Keratinocyte (primary cell): ENCODE results near the gene DGAT2L6. TPM values are rescaled to one million over a fixed set of nuclear protein-coding genes. Genes with fewer than 3 reads are reported as not detected.

Experiments used
- DNase-seq: peaks from one replicate; pipeline ENCODE4 v3.0.0-alpha.2; 2011; ENCODE audit warnings: low read depth, missing footprints, low spot score
- FAIRE-seq: peaks from 2 replicates; lab custom pipeline; 2011; peaks lifted over from hg19 to GRCh38; lab: Jason Lieb, UNC
- H2AFZ ChIP-seq: 2 replicates; pipeline ENCODE4 v1.6.0; 2012; ENCODE audit warnings: low read length, control low read depth, inconsistent platforms; ENCODE audit not compliant: control insufficient read depth
- H3K27ac ChIP-seq: 2 replicates; pipeline ENCODE4 v1.5.1; 2011; ENCODE audit warnings: low read length; ENCODE audit not compliant: control insufficient read depth, insufficient read depth
- H3K27me3 ChIP-seq: 3 replicates; pipeline ENCODE4 v1.6.0; 2011; ENCODE audit warnings: low read length; ENCODE audit not compliant: control insufficient read depth, insufficient read depth; ENCODE audit errors: extremely low read depth
- H3K36me3 ChIP-seq, 2 experiments: 2 replicates in 1 of 2; 3 replicates in 1 of 2; pipeline ENCODE4 v1.5.1; 2011; ENCODE audit warnings: low read length in 2 of 2, mild to moderate bottlenecking in 1 of 2; ENCODE audit not compliant: control insufficient read depth in 2 of 2, insufficient read depth in 2 of 2; ENCODE audit errors: extremely low read depth in 1 of 2
- H3K4me1 ChIP-seq: 3 replicates; pipeline ENCODE4 v1.5.1; 2011; ENCODE audit warnings: low read length; ENCODE audit not compliant: control insufficient read depth, insufficient read depth; ENCODE audit errors: extremely low read depth
- H3K4me2 ChIP-seq: 3 replicates; pipeline ENCODE4 v1.6.0; 2011; ENCODE audit warnings: low read depth, low read length; ENCODE audit not compliant: control insufficient read depth, insufficient read depth; ENCODE audit errors: extremely low read depth
- H3K4me3 ChIP-seq, 3 experiments: fragments of 200-600 bp in 1 of 3; sonication (generic) in 1 of 3; 2 replicates in 2 of 3; 3 replicates in 1 of 3; pipeline ENCODE4 v1.5.1; 2011 to 2016; ENCODE audit warnings: low read length in 3 of 3, mild to moderate bottlenecking in 3 of 3, control low read depth in 2 of 3, inconsistent platforms in 1 of 3, low read depth in 1 of 3, mixed read lengths in 1 of 3, mixed run types in 1 of 3, moderate library complexity in 1 of 3; ENCODE audit not compliant: control insufficient read depth in 2 of 3, insufficient read depth in 2 of 3; ENCODE audit errors: extremely low read depth in 1 of 3
- H3K79me2 ChIP-seq: 2 replicates; pipeline ENCODE4 v1.6.0; 2012; ENCODE audit warnings: low read length; ENCODE audit not compliant: control insufficient read depth, insufficient read depth
- H3K9ac ChIP-seq: 3 replicates; pipeline ENCODE4 v1.6.0; 2011; ENCODE audit warnings: low read length; ENCODE audit not compliant: control insufficient read depth, insufficient read depth; ENCODE audit errors: extremely low read depth
- H3K9me1 ChIP-seq: 3 replicates; pipeline ENCODE4 v1.6.0; 2011; ENCODE audit warnings: low read length; ENCODE audit not compliant: control insufficient read depth, insufficient read depth; ENCODE audit errors: extremely low read depth
- H3K9me3 ChIP-seq: 2 replicates; pipeline ENCODE4 v1.5.1; 2012; ENCODE audit warnings: low read depth, low read length; ENCODE audit not compliant: control insufficient read depth
- H4K20me1 ChIP-seq: 3 replicates; pipeline ENCODE4 v1.6.0; 2011; ENCODE audit warnings: low read length; ENCODE audit not compliant: control insufficient read depth, insufficient read depth; ENCODE audit errors: extremely low read depth
- CTCF ChIP-seq, 3 experiments: IDR thresholded peaks in 1 of 3; conservative IDR thresholded peaks in 1 of 3; optimal IDR thresholded peaks in 1 of 3; 2 replicates in 2 of 3; 3 replicates in 1 of 3; pipeline versions ENCODE3 to v1.5.1; 2011; ENCODE audit warnings: low read length in 3 of 3, mild to moderate bottlenecking in 3 of 3, moderate library complexity in 2 of 3, control low read depth in 1 of 3, inconsistent platforms in 1 of 3; ENCODE audit not compliant: insufficient read depth in 2 of 3; ENCODE audit errors: extremely low read depth in 1 of 3
- EZH2 ChIP-seq: IDR thresholded peaks from one replicate; pipeline ENCODE4 v1.6.1; 2012; ENCODE audit warnings: inconsistent platforms, mild to moderate bottlenecking, low read length, moderate library complexity
- dilution Hi-C: fragments of 300-500 bp; cut with MboI; formaldehyde crosslinking; loops from one replicate; pipeline ENCODE4 v1.7.0; 2020; ENCODE audit warnings: low sequenced_read_pairs; ENCODE audit not compliant: extremely low pct_ligation_motif_present
- polyA plus RNA-seq, 5 experiments: library from polyadenylated mRNA; depleted of rRNA in 3 of 5; stranded (reverse) in 3 of 5; stranded (forward) in 1 of 5; unstranded in 1 of 5; fragments of >200 nt; gene quantifications; 1 replicate in 1 of 5; 2 replicates in 3 of 5; 3 replicates in 1 of 5; pipeline versions ENCODE4 v1.2.1 to v1.2.3, GENCODE V29; 2011 to 2012; ENCODE audit warnings: missing spikeins in 2 of 5, low read depth in 1 of 5, low replicate concordance in 1 of 5

The DGAT2L6 gene
- polyA plus RNA-seq, 1 donor (not counting 4 experiments of a cell fraction or from before 2014, with no cell fraction given), result not detected

- no peak for DNase-seq
- dilution Hi-C loops, result no loop called here
- Histone ChIP-seq H3K9me1 (no peaks in the 10 kb centered on the region), H3K4me1 (peaks cover 3% of the 10 kb centered on the region), H3K9ac (no peak overlapping the region), H2AFZ (no peak overlapping the region), H3K27me3 (no peaks in the 10 kb centered on the region), H3K36me3 (no peaks in the 10 kb centered on the region), H4K20me1 (no peaks in the 10 kb centered on the region), H3K9me3 (no peaks in the 10 kb centered on the region), H3K27ac (no peak overlapping the region), H3K4me2 (no peak overlapping the region), H3K4me3 (no peak overlapping the region), H3K79me2 (no peaks in the 10 kb centered on the region)
- no peak for FAIRE-seq
- TF ChIP-seq CTCF (optimal IDR thresholded peaks at IDR 0.05 in 1 of 3, IDR thresholded peaks at IDR 0.05 in 1 of 3, conservative IDR thresholded peaks at IDR 0.05 in 1 of 3; ENCODE audit: extremely low read depth in 1 of 3, insufficient read depth in 2 of 3, low read length in 3 of 3), result no peak
- no peak for TF ChIP-seq EZH2
Measured at GRCh38 chrX:70174754-70175153, 2.5 kb upstream of the DGAT2L6 start.

GRCh38 chrX:70175338-70175737 is 1.9 kb upstream of the DGAT2L6 start:
- Histone ChIP-seq H3K4me1 (peaks cover 3% of the 10 kb centered on the region), H3K27me3 (no peaks in the 10 kb centered on the region), H3K36me3 (no peaks in the 10 kb centered on the region), H3K4me2 (no peak overlapping the region), H3K79me2 (no peaks in the 10 kb centered on the region), H3K9me1 (no peaks in the 10 kb centered on the region), H3K4me3 (no peak overlapping the region), H3K27ac (no peak overlapping the region), H4K20me1 (no peaks in the 10 kb centered on the region), H3K9me3 (no peaks in the 10 kb centered on the region), H2AFZ (no peak overlapping the region), H3K9ac (no peak overlapping the region)
- DNase-seq, result no peak
- TF ChIP-seq CTCF (optimal IDR thresholded peaks at IDR 0.05 in 1 of 3, IDR thresholded peaks at IDR 0.05 in 1 of 3, conservative IDR thresholded peaks at IDR 0.05 in 1 of 3; ENCODE audit: extremely low read depth in 1 of 3, insufficient read depth in 2 of 3, low read length in 3 of 3) (no peak), EZH2 (no peak)
- dilution Hi-C loops, result no loop called here
- FAIRE-seq, result no peak
